Activated T-cell treated with anti-CD3 and anti-CD28 coated beads, Interleukin-2, amount 50 U/mL, for 1 hour (primary cell): ENCODE results near the gene E2F6.

ENCODE experiments used
- DNase-seq: peaks from one replicate; pipeline ENCODE4 v3.0.0-alpha.2; 2020

Gene E2F6

DNA sequence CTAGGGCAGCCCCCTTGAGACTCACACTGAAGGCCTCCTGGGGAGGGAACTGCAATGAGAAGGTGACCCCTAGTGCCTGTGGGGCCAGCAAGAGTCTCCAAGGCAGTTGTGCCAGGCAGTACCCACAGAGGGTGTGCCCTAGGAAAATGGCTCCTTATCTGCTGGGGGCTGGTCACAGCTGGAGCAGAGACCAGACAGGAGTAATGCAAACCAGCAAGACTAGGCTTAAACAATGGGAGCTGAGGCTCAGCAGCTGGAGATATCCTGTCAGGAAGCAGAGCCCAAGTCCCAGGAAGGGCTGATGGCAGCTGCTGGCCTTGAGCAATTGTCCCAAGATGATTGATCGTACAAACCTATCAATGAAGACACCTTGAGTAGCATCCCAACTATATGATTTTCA lies 26.8 kb upstream of the E2F6 start:
- no peak for DNase-seq

DNA sequence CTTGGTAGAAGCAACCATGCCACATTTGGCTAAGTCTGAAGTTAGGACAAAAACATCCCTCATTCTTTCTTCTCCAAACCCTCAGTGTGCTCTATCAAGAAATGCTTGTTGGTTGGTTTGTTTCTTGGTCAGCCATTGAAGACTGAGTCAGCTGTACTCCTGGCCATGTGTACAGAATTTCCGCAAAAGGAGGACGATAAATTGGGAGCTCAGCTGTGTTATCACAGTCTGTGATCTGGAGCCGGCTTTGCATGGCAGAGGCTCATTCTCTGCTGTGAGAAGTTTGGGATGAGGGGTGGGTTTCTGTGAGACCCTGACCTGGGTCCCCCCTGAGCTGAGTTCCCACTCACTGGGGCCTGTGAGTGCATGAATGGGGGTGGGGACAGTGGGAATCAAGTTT lies 26.3 kb upstream of the E2F6 start:
- DNase-seq: no peak

GRCh38 chr2:11491348-11491933 lies 25.5 kb upstream of the E2F6 start:
- DNase-seq: no peak

DNA sequence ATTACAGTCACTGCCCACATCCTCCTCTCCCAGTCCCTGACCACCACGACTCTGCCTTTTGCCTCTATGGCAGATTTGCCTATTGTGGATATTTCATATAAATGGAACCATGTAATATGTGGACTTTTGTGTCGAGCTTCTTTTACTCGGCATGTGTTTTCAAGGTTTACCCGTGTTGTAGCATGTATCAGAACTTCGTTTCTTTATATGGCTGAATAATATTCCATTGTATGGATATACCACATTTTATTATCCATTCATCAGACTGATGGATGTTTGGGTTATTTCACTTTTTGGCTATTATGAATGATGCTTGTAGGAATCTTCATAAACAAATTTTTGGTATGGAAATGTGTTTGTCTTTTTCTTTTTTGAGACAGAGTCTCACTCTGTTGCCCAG lies 24.2 kb upstream of the E2F6 start:
- no peak for DNase-seq

DNA sequence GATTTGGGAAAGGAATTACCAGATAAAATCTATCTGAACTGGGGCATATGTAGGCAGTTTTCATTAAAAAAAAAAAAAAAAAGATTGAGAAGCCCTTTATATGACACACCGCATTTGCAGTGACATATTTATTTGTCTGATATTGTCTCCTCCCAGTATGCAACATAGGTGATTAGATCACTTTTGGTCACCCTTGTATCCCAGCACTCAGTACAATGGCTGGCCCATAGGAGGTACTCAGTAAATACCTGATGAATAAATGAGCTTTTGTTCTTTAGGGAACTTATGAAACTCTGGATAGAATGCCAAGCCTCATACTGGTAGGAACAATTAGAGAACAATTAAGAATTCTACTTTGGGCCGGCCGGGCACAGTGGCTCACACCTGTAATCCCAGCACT lies 22.8 kb upstream of the E2F6 start:
- DNase-seq: no peak

DNA sequence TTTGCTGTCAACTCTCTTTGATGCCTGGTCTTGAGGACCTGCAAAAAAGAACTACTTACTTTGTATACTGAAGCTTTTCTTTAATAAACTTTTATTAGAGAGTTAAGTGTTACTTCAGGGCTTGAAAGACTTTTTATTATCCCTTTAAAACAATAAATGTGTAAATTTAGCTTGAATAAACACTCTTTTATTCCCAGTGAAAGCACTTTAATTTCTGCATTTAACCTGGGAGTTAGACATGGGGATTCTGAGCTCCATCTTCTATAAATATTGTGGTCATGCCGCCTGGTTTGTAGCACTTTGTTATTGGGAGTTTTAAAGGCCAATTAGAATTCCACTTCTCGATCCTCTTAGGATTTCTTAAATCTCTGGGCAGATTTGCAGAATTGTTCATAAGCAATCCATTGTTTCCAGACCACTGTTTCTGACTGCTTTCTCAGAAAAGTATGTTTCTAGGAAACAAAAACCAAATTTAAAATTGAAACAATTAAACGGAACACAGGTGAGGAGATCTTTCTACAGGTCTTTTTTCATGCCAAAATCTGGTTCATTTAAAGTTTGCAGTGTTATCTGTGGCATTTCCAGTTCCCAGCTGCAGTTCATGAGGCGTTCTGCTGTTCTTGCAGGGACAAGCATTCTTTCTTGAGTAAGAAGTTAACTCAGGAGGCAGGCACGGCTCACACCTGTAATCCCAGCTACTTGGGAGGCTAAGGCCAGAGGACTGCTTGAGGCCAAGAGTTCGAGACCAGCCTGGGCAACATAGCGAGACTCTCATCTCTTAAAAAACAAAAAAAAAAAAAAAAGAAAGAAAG lies 18.1 kb upstream of the E2F6 start:
- no peak for DNase-seq

GRCh38 chr2:11482473-11483035 lies 16.6 kb upstream of the E2F6 start:
- no peak for DNase-seq

DNA sequence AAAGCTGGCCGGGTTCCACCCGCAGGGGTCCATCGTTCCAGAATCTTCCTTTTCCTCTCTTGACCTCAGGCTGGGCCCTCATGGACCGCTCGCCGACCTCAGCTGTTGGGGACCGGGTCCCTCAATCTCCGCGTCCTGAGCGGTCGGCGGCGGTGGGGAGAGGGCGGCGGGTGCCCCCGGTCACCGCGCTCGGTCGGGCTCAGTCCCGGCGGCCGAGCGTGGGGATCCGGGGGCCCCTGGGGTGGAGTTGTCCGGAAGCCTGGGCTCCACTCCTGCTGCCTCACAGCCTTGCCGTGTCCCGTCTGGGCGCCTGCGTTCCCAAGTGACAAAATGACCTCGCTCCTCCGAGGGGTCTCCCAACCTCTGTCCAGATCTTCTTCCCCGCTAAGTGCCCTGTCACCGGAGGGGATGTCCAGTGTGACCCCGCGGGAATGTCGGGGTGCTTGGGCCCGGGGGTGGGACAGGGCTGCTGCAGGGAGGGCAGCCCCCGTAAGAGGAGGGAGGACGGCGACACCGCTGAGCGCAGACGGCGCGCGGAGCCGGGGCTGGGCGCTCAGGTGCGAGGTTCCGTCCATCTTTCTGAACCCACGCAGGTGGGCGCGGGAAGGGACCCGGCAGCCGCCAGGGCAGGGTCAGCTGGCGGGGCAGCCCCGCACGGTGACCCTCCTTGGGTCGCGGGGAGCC lies 16.0 kb upstream of the E2F6 start:
- DNase-seq: no peak

- no peak for DNase-seq
These were observed 15.4 kb upstream of the E2F6 start for GRCh38 chr2:11481426-11481788.

- DNase-seq: no peak
These were observed 14.9 kb upstream of the E2F6 start for GRCh38 chr2:11480859-11481258.

- DNase-seq: no peak
These were observed 14.4 kb upstream of the E2F6 start for GRCh38 chr2:11480406-11480805.

DNA sequence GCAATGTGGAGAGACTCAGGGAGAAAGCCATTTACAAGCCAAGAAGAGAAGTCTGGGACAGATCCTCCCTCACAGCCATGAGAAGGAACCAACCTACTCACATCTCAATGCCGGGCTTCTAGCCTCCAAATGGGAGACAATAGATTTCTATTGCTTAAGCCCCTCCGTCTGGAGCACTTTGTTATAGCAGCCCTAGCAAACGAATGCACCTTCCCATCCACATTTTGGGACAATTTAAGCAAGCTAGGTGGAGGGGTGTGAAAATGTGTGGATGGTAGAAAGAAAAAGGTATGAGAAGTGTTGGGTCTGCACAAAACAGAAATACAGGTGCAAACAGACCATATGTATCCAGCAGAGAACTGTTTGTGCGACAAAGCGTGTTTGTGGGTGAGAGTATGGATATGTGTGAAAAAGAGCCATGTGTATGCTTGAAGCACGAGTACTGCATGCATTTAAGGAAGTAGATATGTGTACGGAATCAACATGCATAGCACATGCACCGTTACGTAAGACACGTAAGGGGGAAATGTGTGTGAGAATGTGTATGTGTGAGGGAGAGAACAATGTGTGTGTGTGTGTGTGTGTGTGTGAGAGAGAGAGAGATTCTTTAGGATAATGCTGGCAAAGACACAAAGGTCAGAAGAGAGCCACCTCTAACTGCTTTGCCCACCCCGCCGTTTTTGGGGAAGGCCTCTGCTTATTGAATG lies 13.1 kb upstream of the E2F6 start:
- DNase-seq: no peak

- peak; percentile 74 for DNase-seq
These were observed 12.0 kb upstream of the E2F6 start for GRCh38 chr2:11477994-11478393.

- DNase-seq: no peak
These were observed 7.9 kb upstream of the E2F6 start for GRCh38 chr2:11473659-11474433.

DNA sequence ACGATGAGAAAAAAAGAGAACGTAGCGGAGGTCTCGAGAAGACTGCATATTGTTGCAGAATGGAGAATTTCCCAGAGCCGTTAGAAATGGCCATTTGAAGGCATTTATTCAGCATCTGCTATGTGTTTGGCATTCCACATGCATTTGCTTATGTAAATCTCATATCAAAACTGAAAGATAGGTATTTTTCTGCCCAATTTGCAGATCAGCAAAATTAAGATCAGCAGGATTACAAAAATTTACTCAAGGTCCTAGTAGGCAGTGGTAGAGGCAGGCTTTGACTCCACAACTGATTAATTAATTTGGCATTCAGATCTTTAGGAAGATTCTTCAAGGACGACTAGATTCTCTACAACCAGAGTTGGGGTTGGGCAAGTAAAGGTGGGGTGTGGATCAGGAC lies 1.8 kb upstream of the E2F6 start:
- no peak for DNase-seq

- no peak for DNase-seq
These were observed 1.2 kb upstream of the E2F6 start for GRCh38 chr2:11467129-11467649.

DNA sequence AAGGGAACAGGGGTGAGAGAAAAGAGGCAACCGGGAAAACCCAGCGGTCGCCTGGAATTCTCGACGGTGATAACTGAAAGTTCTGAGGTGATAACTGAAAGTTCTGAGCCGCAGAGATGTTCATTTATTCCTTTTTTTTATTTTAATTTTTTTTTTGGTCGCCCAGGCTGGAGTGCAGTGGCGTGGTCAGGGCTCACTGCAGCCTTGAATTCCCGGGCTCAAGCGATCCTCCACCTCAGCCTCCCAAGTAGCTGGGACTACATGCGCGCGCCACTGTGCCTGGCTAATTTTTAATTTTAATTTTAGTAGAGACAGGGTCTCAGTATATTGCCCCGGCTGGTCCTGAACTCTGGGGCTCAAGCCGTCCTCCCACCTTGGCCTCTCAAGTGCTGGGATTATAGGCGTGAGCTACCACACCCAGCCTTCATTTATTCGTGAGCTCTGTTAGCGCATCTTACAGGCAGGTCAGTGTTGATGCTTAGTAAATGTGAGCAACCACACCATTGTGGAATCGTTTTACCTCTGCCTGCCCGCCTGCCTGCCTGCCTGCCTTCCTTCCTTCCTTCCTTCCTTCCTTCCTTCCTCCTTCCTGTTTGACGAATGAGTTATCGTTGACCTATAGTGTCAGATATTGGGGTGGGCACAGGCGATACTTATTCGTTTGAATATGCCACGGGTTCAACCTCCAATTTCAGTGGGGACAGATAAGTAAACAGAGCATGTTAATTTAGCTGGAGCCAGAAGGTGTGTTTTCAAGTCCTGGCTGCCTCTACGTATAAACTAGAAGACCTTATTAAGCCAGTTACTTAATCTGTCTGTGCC lies 557 bp upstream of the E2F6 start:
- no peak for DNase-seq

DNA sequence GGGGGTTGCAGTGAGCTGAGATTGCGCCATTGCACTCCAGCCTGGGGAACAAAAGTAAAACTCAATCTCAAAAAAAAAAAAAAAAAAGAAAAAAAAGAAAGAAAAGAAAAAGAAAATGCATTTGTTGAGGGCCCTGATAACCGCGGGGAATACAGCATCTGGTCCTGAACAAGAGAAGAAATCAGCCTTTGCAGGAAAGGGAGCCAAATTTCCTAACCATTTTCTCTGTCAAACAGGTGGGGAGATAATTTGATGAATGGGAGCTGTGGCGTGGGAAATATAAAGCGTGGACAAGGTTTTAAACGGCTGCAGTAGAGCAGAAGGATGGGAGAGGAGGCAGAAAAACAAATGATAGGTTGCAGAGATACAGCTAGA lies 864 bp downstream of the E2F6 start:
- no peak for DNase-seq

DNA sequence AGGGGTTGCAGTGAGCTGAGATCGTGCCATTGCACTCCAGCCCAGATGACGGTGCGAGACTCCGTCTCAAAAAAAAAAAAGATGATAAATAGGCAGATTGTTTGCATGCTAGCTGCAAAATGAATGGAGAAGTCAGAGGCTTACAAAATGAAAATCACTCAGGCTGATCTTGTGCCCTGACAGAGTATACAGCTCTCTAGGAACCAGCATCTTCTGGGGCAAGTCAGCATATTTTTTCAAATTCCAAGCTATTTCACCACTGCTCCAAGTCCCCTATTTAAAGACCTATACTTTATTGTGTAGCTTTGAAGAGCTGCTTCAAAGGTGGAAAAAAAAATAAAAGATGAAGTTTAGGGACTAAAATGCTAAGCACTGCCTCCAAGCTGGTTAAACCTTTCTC lies 6.1 kb downstream of the E2F6 start:
- DNase-seq: no peak

GRCh38 chr2:11458753-11459152 lies 7.2 kb downstream of the E2F6 start:
- no peak for DNase-seq

DNA sequence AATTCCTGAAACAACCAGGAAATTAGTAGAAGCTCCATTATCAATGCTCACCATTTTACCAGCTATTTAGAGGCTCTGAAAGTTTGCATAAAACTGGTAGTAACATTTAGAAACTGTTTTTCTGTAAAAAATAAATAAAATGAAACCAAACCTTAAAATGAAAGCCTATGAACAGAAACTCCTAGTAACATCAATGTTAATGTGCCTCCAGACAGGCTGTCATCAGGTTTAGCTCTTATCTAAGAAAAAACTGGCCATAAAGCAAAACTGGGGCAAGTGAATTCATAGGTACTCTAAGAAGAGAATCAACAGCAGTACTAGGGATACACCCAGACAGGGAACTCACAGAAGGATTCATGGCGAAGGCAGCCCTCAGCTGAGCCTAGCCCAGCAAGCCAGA lies 8.0 kb downstream of the E2F6 start:
- DNase-seq: no peak
